Measurements from ENCODE around the gene IRAK2. TPM values are rescaled to one million over a fixed set of nuclear protein-coding genes. Genes with fewer than 3 reads are reported as not detected.
"Not testable (repeated sequence)": the region's sequence is repeated elsewhere in the genome, so short reads cannot be mapped to it uniquely, and the experiment has no call there.

The IRAK2 gene
- total RNA-seq, 4 donors from 2014 or later, result 7.0 to 15.0 (median 11.4) TPM

- TF ChIP-seq POLR2A (IDR thresholded peaks at IDR 0.05) (no peak), CTCF (IDR thresholded peaks at IDR 0.05) (no peak)
- WGBS, 2 donors, result 41 to 47% methylated on average over 6 of the region's 6 CpGs
- intact Hi-C loops (cut with DNase I; ENCODE audit: low total_unique reads), result no loop called here
- DNase-seq (ENCODE audit: low spot score in 2 of 2), result peak; percentile 74 to 92
- H3K4me3 ChIP-seq (ENCODE audit: low read depth, poor library complexity, severe bottlenecking), result no peak overlapping the region
Observed at GRCh38 chr3:10173926-10174435, 9.3 kb downstream of the IRAK2 start.

DNA sequence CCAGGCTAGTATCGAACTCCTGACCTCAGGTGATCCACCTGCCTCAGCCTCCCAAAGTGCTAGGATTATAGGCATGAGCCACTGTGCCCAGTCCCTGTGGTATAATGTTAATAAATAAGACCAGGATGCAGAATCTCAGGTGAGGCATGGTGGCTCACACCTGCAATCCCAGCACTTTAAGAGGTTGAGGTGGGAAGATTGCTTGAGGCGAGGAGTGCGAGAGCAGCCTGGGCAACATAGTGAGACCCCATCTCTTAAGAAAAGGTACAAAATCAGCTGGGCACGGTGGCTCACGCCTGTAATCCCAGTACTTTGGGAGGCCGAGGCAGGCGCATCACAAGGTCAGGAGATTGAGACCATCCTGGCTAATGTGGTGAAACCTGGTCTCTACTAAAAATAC lies 10.6 kb downstream of the IRAK2 start:
- intact Hi-C loops (cut with DNase I; ENCODE audit: low total_unique reads); H3K4me3 ChIP-seq (ENCODE audit: low read depth, poor library complexity, severe bottlenecking); DNase-seq (ENCODE audit: low spot score in 2 of 2): not testable (repeated sequence)
- 93 to 96% methylated on average over 7 of the region's 7 CpGs for WGBS, 2 donors

- H3K4me3 ChIP-seq (ENCODE audit: low read depth, poor library complexity, severe bottlenecking); DNase-seq (ENCODE audit: low spot score in 2 of 2); intact Hi-C loops (cut with DNase I; ENCODE audit: low total_unique reads): not testable (repeated sequence)
- 89 to 93% methylated on average over 4 of the region's 4 CpGs for WGBS, 2 donors
Observed at GRCh38 chr3:10176150-10176549, 11.4 kb downstream of the IRAK2 start.

- 90 to 92% methylated on average over 10 of the region's 12 CpGs for WGBS, 2 donors
- intact Hi-C loops (cut with DNase I; ENCODE audit: low total_unique reads), result no loop called here
- no peak for DNase-seq (ENCODE audit: low spot score in 2 of 2)
Observed at GRCh38 chr3:10177737-10178136, 13.0 kb downstream of the IRAK2 start.

GRCh38 chr3:10178892-10179291 lies 14.2 kb downstream of the IRAK2 start:
- DNase-seq (ENCODE audit: low spot score in 2 of 2), result no peak
- TF ChIP-seq CTCF (IDR thresholded peaks at IDR 0.05) (no peak), POLR2A (IDR thresholded peaks at IDR 0.05) (no peak)
- no peak overlapping the region for H3K4me3 ChIP-seq (ENCODE audit: low read depth, poor library complexity, severe bottlenecking)
- intact Hi-C loops (cut with DNase I; ENCODE audit: low total_unique reads), result no loop called here

More at GRCh38 chr3:10177737-10178136, 13.0 kb downstream of the IRAK2 start:
- TF ChIP-seq CTCF (IDR thresholded peaks at IDR 0.05), result no peak
- TF ChIP-seq POLR2A (IDR thresholded peaks at IDR 0.05), result no peak
- H3K4me3 ChIP-seq (ENCODE audit: low read depth, poor library complexity, severe bottlenecking), result no peak overlapping the region

GRCh38 chr3:10180289-10180688 lies 15.6 kb downstream of the IRAK2 start:
- no peak for DNase-seq (ENCODE audit: low spot score in 2 of 2)
- intact Hi-C loops (cut with DNase I; ENCODE audit: low total_unique reads), result no loop called here
- 89 to 96% methylated on average over 2 of the region's 2 CpGs for WGBS, 2 donors
- no peak overlapping the region for H3K4me3 ChIP-seq (ENCODE audit: low read depth, poor library complexity, severe bottlenecking)
- TF ChIP-seq POLR2A (IDR thresholded peaks at IDR 0.05) (no peak), CTCF (IDR thresholded peaks at IDR 0.05) (no peak)

GRCh38 chr3:10180738-10181295 lies 16.1 kb downstream of the IRAK2 start:
- TF ChIP-seq CTCF (IDR thresholded peaks at IDR 0.05) (no peak), POLR2A (IDR thresholded peaks at IDR 0.05) (no peak)
- no peak for DNase-seq (ENCODE audit: low spot score in 2 of 2)
- H3K4me3 ChIP-seq (ENCODE audit: low read depth, poor library complexity, severe bottlenecking), result no peak overlapping the region
- intact Hi-C loops (cut with DNase I; ENCODE audit: low total_unique reads), result no loop called here
- 85 to 92% methylated on average over 9 to 10 of the region's 10 CpGs for WGBS, 2 donors

Data from lower leg skin (tissue), 4 donors.